ENCODE results near the gene MRPS27.

The MRPS27 gene

DNA sequence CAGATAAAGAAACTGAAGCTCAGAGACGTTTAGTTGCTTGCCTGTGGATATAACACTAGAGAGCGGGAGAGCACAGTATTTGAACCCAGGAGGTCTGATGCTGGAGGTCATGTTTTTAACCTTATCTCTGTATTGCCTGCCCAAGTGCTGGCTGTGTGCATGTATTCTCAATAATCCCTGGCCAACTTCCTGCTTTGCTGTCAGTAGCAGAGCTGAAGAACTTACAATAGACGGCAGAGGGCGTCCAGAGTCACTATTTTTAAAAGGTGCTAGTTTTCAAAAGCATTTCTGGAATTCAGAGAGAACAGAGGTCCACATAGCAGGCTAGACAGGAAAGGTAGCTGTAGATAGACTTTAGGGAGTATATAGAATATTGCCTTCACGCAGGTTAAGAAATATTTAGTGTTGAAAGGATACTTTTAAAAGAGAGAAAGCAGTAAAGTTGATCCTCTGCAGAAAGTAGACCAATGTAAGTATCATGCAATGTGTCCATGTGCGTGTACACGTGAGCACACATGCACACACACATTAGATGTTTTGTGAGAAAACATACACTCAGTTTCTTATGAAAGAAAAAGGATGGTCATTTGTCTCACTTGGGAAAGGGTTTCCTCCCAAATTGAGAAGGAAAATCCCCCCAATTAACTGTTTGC, 46.4 kb upstream of the MRPS27 start:
- peak; percentile 98 for TF ChIP-seq CTCF (IDR thresholded peaks at IDR 0.05; ENCODE audit: poor library complexity, severe bottlenecking)
- Histone ChIP-seq H3K9me3 (ENCODE audit: severe bottlenecking) (no peaks in the 10 kb centered on the region), H3K36me3 (ENCODE audit: low read depth) (peaks cover 22% of the 10 kb centered on the region), H3K4me3 (ENCODE audit: severe bottlenecking) (no peak overlapping the region), H3K27me3 (ENCODE audit: insufficient read depth, poor library complexity, severe bottlenecking) (no peaks in the 10 kb centered on the region), H3K4me1 (ENCODE audit: insufficient read depth, poor library complexity, severe bottlenecking) (peaks cover 35% of the 10 kb centered on the region), H3K27ac (ENCODE audit: poor library complexity, severe bottlenecking) (no peak overlapping the region)
- no peak for DNase-seq (ENCODE audit: low spot score)
- peak; percentile 73 for ATAC-seq (ENCODE audit: low read depth)

GRCh38 chr5:72364951-72365350, 44.9 kb upstream of the MRPS27 start:
- Histone ChIP-seq H3K27me3 (ENCODE audit: insufficient read depth, poor library complexity, severe bottlenecking) (no peaks in the 10 kb centered on the region), H3K27ac (ENCODE audit: poor library complexity, severe bottlenecking) (peak overlapping the region; percentile 60), H3K4me1 (ENCODE audit: insufficient read depth, poor library complexity, severe bottlenecking) (peaks cover 35% of the 10 kb centered on the region), H3K36me3 (ENCODE audit: low read depth) (peaks cover 25% of the 10 kb centered on the region), H3K9me3 (ENCODE audit: severe bottlenecking) (no peaks in the 10 kb centered on the region), H3K4me3 (ENCODE audit: severe bottlenecking) (no peak overlapping the region)
- DNase-seq (ENCODE audit: low spot score) (no peak), ATAC-seq (ENCODE audit: low read depth) (no peak)
- no peak for TF ChIP-seq CTCF (IDR thresholded peaks at IDR 0.05; ENCODE audit: poor library complexity, severe bottlenecking)

DNA sequence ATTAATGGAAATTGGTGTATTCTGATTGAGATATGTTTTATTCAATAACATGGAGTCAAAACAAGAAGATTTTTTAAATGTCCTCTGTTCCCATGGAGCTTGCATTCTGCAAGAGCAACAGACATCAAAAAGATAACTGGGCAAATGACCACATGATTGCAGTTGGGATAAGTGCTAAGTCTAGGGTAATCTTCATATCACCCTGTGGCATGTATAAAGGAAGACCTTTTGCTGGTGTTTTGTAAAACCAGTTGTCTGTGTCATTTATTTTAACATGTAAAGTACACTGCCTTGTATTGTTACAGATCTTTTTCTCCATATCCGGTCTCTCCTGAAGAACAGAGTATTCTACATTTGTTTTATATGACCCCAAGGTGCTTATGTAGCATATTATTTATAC, 44.1 kb upstream of the MRPS27 start:
- ATAC-seq (ENCODE audit: low read depth) (no peak), DNase-seq (ENCODE audit: low spot score) (no peak)
- peaks cover 35% of the 10 kb centered on the region for H3K4me1 ChIP-seq (ENCODE audit: insufficient read depth, poor library complexity, severe bottlenecking)

DNA sequence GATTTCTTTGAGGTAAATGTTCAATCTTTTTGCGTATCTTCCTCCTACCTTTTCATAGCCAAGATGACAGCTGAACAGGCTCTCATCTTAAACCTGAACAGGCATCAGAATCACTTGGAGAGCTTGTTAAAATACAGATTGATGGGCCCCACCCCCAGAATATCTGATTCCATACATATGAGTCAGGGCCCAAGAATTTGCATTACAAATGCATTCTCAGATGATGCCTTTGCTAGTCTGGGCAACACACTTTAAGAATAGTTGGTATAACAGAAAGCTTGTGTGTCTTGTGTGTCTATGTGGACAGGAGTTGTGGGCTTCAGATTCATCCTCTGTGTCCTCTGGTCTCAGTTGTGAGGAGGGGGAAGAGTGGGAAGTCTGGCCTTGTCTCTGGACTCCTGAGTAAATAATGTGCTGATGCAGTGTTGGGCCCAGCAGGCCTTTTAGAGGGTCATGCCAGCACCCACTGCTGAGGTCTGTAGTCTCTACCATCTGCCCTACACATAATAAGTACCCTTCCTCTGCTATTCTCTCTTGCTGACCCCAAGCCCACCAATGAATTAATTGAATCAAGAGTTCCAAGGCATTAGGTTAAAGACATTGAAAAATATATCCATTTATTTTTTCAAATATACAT, 43.2 kb upstream of the MRPS27 start:
- no peak for TF ChIP-seq CTCF (IDR thresholded peaks at IDR 0.05; ENCODE audit: poor library complexity, severe bottlenecking)
- DNase-seq (ENCODE audit: low spot score) (no peak), ATAC-seq (ENCODE audit: low read depth) (peak; percentile 78)
- H3K4me1 ChIP-seq (ENCODE audit: insufficient read depth, poor library complexity, severe bottlenecking): peaks cover 33% of the 10 kb centered on the region
- no peaks in the 10 kb centered on the region for H3K27me3 ChIP-seq (ENCODE audit: insufficient read depth, poor library complexity, severe bottlenecking)
- peaks cover 32% of the 10 kb centered on the region for H3K36me3 ChIP-seq (ENCODE audit: low read depth)
- H3K27ac ChIP-seq (ENCODE audit: poor library complexity, severe bottlenecking): peak overlapping the region; percentile 60
- H3K4me3 ChIP-seq (ENCODE audit: severe bottlenecking): no peak overlapping the region
- no peaks in the 10 kb centered on the region for H3K9me3 ChIP-seq (ENCODE audit: severe bottlenecking)

More for the DNA sequence above, 44.1 kb upstream of the MRPS27 start:
- no peak overlapping the region for H3K4me3 ChIP-seq (ENCODE audit: severe bottlenecking)
- H3K27ac ChIP-seq (ENCODE audit: poor library complexity, severe bottlenecking): peak overlapping the region; percentile 60
- no peaks in the 10 kb centered on the region for H3K9me3 ChIP-seq (ENCODE audit: severe bottlenecking)
- peaks cover 25% of the 10 kb centered on the region for H3K36me3 ChIP-seq (ENCODE audit: low read depth)
- no peaks in the 10 kb centered on the region for H3K27me3 ChIP-seq (ENCODE audit: insufficient read depth, poor library complexity, severe bottlenecking)
- no peak for TF ChIP-seq CTCF (IDR thresholded peaks at IDR 0.05; ENCODE audit: poor library complexity, severe bottlenecking)

DNA sequence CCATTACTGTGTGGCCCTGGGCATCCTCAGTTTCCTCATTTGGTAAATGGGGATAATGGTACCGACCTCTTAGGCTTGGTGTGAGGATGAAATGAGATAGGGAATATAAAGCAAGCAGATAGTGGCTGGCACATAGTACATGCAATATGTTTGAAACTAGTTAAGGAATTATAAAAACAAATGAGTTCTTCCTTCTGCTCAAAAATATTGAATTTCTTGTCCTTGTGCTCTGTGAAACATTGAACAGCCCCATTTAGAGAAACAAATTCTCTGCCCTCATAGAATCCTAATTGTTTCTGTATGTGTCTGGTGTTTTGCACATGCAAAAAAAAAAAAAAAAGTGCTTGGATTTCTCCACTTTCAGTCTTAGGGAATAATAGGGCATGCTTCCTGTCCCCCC, 39.8 kb upstream of the MRPS27 start:
- no peak overlapping the region for H3K27ac ChIP-seq (ENCODE audit: poor library complexity, severe bottlenecking)
- no peaks in the 10 kb centered on the region for H3K27me3 ChIP-seq (ENCODE audit: insufficient read depth, poor library complexity, severe bottlenecking)
- H3K4me1 ChIP-seq (ENCODE audit: insufficient read depth, poor library complexity, severe bottlenecking): peaks cover 18% of the 10 kb centered on the region
- H3K9me3 ChIP-seq (ENCODE audit: severe bottlenecking): no peaks in the 10 kb centered on the region
- TF ChIP-seq CTCF (IDR thresholded peaks at IDR 0.05; ENCODE audit: poor library complexity, severe bottlenecking): no peak
- DNase-seq (ENCODE audit: low spot score): no peak
- H3K36me3 ChIP-seq (ENCODE audit: low read depth): peaks cover 33% of the 10 kb centered on the region
- H3K4me3 ChIP-seq (ENCODE audit: severe bottlenecking): no peak overlapping the region
- ATAC-seq (ENCODE audit: low read depth): no peak
